HTR-8/SVneo (cell line): ENCODE results near the gene GIPC3.
"Not testable (repeated sequence)": the region's sequence is repeated elsewhere in the genome, so short reads cannot be mapped to it uniquely, and the experiment has no call there.

Experiments used
- DNase-seq: peaks from one replicate; pipeline ENCODE4 v3.0.0; 2011; ENCODE audit warnings: low spot score, mixed read lengths; ENCODE audit not compliant: insufficient read length
- FAIRE-seq: peaks from 2 replicates; lab custom pipeline; 2011; peaks lifted over from hg19 to GRCh38; lab: Jason Lieb, UNC

The GIPC3 gene

DNA sequence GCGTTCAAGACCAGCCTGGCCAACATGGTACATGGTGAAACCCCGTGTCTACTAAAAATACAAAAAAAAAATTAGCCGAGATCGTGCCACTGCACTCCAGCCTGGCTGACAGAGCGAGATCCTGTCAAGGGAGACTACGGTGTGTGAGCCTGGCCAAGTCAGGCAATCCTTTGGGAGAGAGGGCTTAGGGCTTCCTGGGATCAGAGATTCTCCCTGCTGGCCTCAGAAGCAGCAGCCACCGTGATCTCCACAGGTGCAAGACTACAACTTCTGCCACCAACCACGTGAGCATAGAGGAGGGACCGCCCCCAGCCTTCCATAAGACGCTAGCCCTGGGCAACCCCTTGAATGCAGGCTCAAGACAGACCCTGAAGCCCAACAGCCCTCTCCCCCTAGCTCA lies 35.5 kb upstream of the GIPC3 start:
- no peak for FAIRE-seq

DNA sequence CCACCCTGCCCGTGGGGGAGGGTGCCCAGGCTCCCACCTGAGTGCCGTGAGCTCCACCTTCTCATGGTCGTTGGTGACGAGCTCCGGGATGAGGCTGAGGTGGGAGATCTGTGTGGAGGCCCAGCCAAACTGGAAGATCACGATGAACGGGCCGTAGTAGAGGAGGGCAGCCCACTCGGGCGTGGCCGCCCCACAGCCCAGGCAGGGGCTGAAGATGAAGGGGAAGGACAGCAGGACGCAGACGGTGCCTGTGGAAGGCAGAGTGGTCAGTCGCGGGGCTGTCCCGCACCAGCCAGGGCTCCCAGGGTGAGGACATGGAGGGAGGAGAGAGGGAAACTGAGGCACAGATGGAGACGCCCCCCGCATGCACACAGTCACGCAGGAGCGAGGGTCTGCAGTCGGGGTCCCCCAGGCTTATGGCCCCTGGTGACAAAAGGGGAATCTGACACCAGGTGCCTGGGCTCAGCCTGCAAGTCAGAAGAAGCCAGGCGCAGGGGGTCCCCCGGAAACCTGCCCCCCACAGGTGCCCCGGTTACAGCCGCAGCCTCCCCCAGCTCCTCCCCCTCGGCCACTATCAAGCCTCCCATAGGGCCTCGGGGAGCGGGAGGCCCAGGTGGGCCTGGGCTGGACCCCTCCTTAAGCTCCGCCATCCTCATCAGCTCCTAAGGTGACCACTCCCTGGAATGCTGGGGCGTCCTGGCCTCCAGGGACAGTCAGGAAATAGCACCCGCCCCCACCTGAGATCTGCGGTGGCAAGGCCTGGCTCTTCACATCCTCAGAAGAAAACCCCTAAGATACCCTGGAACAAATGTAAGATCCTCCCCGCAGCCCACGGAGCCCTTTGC lies 34.1 kb upstream of the GIPC3 start:
- DNase-seq (no peak), FAIRE-seq (no peak)

More for the DNA sequence above, 35.5 kb upstream of the GIPC3 start:
- no peak for DNase-seq

DNA sequence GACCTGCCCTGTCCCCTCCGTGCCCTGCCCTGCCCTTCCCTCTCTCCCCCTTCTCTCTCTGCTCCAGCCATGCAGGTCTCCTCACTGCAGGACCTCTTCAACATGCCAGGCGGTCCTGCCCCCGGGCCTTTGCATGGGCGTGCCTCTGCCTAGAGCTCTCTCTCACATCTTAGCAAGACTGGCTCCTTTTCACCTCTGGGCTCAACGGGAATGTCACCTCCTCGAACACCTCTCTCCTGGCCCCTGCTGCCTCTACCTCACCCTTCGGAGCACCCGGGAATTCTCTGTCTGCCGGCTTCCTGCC lies 33.5 kb upstream of the GIPC3 start:
- FAIRE-seq: no peak
- DNase-seq: no peak

DNA sequence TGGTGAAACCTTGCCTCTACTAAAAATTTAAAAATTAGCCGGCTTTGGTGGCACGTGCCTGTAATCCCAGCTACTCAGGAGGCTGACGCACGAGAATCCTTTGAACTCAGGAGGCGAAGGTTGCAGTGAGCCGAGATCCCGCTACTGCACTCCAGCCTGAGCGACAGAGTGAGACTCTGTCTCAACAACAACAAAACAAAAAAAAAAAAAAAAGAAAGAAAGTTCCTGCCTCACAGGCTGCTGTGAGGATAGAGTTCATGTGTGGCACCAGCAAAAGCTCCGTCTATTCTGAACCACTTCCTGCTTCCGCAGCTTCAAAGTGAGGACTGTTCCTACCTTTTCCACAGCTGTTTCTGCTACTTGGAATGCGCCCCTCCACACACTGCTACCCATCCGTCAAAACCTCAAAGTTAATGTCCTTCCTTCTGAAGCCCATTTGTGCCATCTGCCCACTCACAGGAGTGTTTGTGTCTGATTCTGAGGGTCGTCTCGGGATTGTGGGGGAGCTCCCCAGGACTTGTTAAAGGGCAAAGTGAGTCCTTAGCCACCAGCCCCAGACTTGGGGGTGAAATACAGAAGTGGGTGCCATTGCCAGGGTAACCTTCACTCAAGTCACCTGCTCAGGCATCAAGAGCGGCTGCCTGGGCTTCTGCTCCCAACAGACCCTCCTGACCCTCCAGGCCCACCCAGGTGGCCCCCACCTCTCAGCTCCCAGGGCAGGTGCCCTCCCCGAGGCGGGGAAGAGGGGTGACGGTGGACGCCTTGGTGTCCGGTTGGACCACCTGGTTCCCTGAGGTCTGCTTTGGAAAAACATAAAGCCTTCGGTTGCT lies 30.8 kb upstream of the GIPC3 start:
- FAIRE-seq (no peak), DNase-seq (no peak)

DNA sequence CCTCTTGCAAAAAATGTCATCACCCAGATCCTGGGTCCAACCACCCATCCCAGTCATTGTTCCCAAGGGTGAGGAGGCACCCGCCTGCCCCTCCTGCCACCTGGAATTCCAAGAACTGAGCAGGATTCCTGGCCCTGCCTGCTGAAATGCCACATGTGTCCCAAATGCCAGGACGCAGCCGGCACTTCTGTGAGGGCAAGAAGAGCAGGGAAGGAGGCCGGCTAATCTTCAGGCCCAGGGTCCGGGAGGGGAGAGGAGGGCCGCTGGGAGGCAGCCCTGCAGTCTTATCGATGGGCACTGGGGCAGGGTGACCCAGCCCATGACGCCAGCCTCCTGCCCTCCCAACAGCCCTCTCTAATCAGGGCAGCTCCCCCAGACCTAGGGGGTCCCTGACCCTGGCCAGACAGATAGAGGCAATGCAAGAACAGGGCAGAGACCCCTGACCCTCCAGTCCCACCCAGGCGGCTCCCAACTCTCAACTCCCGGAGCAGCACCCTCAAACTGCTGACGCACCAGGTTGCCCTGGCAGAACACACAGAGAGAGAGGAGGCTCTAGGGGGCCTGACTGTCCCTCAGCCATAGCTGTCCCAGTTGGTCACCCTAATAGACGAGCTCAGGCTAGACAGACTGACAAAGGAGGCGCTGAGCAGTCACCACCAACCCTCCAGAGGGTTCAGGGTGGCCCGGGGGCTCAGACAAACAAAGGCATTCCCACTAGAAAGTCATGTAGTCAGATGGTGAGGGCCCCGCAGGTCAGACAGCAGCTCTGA lies 29.4 kb upstream of the GIPC3 start:
- FAIRE-seq: no peak
- no peak for DNase-seq

DNA sequence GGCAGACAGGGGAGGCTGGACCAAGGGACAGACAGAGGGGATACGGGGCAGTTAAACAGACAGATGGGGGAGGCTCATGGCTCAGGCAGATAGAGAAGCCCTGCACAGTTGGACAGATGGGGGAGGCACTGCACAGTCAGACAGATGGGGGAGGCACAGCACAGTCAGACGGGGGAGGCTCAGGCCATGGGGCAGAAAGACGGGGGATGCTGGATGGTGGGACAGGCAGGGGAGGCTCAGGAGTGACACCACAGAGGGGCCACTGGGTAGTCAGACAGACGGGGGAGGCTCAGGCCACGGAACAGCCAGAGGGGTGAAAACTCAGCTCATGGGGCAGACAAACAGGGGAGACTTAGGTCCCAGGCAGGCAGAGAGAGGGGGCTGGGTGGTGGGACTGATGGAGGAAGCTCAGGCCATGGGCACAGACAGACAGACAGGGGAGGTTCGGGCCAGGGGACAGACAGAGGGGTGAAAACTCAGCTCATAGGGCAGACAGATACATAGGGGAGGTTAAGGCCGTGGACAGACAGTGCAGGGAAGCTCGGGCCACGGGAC lies 28.8 kb upstream of the GIPC3 start:
- DNase-seq: no peak
- FAIRE-seq: no peak

DNA sequence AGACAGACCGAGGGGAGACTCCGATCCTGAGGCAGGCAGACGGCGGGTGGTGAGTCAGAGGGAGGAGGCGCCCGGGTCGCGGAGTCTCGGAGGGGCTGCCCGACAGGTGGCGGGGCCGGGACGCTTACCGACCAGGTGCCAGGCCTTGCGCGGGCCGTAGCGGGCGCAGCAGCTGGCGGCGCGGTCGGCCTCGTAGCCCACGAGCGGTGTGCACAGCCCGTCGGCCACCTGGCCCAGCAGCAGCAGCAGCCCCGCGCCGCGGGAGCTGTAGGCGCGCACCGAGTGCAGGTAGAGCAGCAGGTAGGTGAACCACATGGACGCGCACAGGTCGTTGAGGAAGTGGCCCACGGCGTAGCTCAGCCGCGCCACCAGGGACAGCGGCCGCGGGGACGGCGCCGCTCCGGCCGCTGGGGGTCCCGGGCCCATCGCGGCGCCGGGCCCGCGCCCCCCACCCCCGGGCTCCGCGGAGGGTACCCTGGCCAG lies 28.3 kb upstream of the GIPC3 start:
- DNase-seq (no peak), FAIRE-seq (no peak)

DNA sequence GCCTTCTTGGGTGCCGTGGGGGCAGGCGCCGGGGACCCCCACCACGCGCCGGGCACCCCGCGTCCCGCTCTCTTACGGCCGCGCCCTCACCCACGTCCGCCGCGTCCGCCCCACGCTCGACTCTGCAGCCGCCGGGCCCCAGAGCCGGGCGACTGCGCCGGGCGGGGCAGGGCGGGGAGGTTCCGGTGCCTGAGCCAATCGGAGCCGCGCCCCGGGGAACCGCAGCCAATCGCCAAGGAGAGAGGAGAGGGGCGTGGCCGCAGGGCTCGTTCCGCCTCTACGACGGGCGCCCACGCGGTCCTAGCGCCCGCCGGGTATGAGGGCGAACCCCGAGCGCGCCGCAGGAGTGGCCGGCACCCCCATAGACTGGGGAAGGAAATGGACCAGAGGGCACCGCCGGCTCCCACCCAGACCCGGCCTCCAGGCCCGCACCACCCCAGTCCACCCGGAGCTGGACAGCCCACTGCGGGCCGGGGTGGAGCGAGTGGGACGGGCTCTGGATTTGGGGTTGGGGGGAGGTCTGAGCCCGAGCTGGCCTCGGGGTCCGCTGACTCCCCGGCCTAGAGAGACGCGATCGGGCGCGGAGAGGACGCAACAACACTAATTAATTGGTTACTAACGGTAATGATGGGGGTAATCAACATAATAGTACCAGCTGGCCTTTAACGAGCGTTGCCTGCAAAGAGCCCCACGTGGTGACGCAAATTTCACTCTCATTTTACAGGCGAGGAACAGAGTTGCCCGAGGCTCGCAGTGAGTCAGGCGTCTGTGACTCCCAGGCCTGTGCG lies 27.6 kb upstream of the GIPC3 start, which contains the start of gene MFSD12:
Gene MFSD12 (minus strand): TSS at position 126 of the 788 bp plus-strand sequence. CDS start 183 bp downstream, outside the sequence.
- peak; percentile 94 for DNase-seq
- FAIRE-seq: peak; percentile 69

DNA sequence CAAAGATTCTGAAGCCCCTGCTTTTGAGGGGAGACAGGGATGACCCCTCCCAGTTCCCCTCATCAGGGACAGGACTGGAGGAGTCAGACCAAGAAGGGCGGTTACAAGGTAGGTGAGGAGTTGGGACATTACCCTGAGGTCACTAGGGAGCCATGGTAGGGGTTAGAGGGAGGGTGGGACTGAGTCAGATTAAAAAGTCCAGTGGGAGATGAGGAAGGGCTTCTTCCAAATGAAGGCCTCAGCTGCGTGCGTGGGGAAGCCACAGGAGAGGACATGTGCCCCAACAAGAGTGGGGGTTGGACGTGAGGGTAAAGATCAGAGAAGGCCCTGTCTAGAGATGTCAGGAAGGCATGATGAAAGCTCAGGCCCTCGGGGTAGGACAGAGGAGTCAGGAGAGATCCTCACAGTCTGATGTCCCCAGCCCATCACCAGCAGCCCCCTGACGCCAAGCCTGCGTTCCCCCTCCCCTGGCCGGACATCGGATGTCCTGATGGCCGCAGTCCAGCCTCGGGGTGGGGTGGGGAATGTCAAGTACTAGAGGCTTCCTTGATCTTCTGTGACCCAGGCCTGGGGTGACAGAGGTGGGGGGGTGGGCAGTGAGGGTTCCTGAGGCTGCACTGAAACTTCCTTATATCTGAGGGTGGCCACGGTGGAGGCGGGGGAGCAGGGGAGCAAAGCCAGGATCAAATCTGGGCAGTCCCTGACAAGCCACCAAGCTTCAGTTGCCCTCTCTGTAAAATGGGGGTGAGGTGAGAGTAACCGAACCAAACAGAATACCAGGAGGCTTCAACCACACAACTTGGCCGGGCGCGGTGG lies 21.4 kb upstream of the GIPC3 start:
- FAIRE-seq: no peak
- no peak for DNase-seq

DNA sequence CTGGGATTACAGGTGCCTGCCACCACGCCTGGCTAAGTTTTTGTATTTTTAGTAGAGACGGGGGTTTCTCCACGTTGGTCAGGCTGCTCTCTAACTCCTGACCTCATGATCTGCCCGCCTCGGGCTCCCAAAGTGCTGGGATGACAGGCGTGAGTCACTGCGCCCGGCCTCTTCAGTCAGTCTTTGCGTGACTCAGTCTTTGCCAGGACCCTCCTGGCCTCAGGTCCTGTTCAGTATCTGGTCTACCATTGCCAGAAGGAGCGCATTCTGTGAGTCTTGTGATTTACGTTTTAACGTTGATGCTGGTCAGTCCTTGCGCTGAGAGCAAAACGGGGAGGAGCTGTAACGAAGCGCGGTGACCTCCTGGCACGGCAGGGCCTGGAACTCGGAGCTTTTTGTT lies 20.1 kb upstream of the GIPC3 start:
- peak; percentile 67 for DNase-seq
- FAIRE-seq: peak; percentile 81

DNA sequence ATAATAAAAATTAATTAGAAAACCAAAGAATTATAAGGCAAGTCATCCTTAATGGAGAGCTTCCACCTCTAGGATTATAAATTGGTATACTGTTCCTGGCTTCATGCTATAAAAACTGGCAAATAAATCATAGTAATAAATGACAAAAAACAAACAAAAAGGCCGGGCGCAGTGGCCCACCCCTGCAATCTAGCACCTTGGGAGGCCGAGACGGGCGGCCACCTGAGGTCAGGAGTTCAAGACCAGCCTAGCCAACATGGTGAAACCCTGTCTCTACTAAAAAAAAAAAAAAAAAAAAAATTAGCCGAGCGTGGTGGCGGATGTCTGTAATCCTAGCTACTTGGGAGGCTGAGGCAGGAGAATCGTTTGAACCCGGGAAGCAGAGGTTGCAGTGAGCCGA lies 15.2 kb upstream of the GIPC3 start:
- not testable (repeated sequence) for FAIRE-seq

DNA sequence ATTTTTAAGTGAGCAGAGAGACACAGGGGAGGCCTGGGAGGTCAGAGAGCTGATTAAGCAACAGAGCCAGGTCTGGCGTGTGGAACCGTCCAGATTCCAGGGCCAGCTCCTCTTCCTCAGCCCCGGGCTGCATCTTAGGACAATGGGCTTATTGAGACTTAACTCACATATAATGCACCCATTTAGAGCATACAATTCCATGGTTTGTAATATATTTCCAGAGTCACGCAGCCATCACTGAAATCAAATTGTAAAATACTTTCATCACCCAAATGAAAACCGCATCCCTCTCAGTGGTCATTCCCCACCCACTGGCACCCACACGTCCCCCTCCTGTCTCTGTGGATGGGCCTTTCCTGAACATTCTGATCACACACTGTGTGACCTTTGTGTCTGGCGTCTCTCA lies 14.7 kb upstream of the GIPC3 start:
- FAIRE-seq: no peak

More for the DNA sequence above, 15.2 kb upstream of the GIPC3 start:
- DNase-seq: not testable (repeated sequence)

DNA sequence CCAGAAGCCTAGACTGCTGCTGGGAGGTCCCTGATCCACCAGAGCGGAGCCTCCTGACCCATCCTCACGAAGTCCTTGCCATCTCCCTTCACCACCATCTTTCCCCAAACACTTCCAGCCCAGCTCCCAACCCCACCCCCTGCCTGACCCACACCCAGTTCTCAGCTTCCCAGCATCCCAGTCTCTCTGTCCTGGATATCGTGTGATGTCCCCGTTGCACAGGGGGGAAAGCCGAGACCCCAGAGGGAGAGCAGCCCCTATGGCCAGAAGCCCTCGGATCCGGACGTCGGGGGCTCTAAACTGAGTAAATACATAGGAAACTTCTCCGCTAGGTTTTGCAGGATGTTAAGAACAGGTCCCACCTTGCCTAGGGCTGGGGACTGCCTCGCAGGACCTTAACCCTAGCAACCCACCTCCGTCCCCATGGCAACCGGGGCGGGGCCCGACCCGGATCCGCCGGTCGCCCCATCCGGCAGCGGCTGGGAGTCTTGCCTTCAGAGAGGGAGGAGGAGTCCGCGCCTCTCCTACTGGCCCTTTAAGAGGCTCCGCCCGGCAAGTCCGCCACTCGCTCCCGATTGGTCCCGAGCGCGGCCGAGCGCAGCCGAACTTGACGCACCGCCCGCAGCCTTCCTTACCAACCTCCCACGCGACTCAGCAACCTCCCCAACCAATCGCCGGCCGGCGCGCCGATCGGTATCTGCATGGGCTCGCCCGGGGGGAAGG lies 13.0 kb upstream of the GIPC3 start:
- peak; percentile 81 for FAIRE-seq
- DNase-seq: peak; percentile 92

More for the DNA sequence above, 14.7 kb upstream of the GIPC3 start:
- DNase-seq: no peak

DNA sequence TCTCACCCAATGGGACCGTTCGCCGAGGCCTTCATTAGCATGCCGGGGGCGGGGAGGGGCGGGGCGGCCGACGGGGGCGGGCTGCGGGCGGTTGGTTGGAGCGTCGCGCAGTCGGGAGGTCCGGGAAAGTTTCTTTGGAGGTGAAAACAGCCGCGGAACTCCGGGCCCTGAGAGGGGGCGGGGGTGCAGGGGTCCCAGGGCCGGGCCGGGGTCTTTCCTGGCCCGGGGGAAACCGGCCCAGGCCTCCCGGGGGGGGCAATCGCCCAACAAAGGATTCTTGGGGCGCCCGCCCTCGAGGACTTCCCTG lies 12.5 kb upstream of the GIPC3 start, which contains the start of gene HMG20B:
Gene HMG20B (plus strand): TSS at position 90 of the 307 bp plus-strand sequence. CDS start 366 bp downstream, outside the sequence.
- DNase-seq: no peak
- no peak for FAIRE-seq

DNA sequence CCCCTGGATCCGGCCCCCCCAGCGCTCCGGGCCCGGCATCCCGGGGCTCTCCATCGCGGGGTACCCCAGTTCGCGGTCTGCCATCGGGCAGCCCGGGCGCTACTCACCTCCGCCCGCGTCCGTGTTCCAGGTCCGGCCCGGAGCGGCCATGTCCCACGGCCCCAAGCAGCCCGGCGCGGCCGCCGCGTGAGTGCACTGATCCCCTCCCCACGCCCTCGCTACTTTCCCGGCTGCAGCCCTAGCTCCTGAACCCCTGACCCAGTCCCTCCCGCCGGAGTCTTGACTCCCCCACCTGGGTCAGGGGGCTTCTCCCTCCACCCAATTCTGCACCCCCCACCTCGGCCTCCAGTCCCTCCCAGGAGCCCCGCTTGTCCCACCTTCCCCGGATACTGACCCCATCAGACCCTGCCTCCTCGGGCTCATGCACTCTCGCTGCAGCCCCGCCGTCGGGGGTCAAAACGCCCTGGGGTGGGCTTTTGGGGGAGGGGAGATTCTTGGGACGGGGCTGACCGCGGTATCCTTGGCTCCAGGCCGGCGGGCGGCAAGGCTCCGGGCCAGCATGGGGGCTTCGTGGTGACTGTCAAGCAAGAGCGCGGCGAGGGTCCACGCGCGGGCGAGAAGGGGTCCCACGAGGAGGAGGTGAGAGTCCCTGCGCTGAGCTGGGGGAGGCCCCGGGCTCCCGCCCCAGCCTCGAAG lies 12.0 kb upstream of the GIPC3 start:
- FAIRE-seq (no peak), DNase-seq (no peak)

DNA sequence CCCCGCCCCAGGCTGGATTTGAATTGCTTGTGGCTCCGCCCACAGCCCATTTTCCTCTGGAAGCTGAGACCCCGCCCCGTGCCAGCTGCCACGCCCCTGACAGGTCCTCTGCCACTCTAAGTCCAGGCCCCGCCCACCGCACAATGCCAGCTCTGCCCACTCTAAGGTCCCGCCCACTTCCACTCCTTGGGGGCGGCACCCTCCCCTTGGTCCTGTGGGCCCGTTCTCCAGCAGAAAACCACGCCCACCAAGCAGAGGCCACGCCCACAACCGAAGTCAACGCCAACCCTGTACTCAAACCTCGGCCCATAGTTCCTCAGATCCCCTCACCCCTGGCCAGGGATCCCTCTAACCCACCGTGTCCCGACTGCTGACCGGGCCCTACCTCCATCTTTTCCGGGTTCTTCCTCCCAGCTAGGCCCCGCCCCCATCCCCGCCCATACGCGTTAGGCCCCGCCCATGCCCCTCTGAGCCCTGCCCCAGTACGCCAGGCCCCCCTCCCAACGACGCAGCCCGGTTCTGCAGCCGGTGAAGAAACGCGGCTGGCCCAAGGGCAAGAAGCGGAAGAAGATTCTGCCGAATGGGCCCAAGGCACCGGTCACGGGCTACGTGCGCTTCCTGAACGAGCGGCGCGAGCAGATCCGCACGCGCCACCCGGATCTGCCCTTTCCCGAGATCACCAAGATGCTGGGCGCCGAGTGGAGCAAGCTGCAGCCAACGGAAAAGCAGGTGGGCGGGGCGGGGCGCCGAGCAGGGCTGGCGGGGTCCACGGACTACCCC lies 11.2 kb upstream of the GIPC3 start:
- DNase-seq (peak; percentile 73), FAIRE-seq (peak; percentile 80)
